GM13976 (cell line): Measurements from ENCODE around the gene NRROS.
A peak's percentile ranks its signal among the peaks of the same experiment; 100 is the strongest.

Source experiments
- DNase-seq: peaks from one replicate; pipeline ENCODE4 v3.0.0; 2012; ENCODE audit warnings: low spot score
- CTCF ChIP-seq: IDR thresholded peaks from 2 replicates; pipeline ENCODE4 v1.5.1; 2012; ENCODE audit warnings: borderline replicate concordance, mild to moderate bottlenecking; ENCODE audit not compliant: insufficient read depth; ENCODE audit errors: extremely low read depth, missing control alignments, control extremely low read depth
- in situ Hi-C: fragments of 300-500 bp; cut with MboI; formaldehyde crosslinking; loops from one replicate; pipeline ENCODE4 v1.12.0; 2022; ENCODE audit warnings: low sequenced_read_pairs, mixed read lengths, inconsistent platforms; ENCODE audit not compliant: unreplicated experiment

NRROS gene

DNA sequence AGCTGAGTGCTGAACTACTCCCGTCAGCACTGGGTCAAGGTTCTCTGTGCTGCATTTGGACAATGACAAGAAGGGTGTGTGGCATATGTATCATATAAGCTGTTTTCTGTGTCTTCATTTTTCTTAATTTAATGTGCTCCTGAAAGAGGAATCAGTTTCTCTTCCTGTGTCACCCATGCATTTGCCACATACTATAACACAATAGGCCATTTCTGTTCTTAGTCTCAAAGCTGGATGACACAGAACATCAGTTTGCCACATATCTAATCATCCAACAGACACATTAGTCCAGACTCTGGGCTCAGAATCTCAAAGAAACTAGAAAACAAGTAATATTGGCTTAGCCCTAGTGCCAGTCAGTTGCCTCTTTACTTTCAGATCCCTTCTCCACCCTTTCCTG, 38.4 kb downstream of the NRROS start:
- TF ChIP-seq CTCF = no peak
- no peak for DNase-seq
- in situ Hi-C loops = no loop called here

DNA sequence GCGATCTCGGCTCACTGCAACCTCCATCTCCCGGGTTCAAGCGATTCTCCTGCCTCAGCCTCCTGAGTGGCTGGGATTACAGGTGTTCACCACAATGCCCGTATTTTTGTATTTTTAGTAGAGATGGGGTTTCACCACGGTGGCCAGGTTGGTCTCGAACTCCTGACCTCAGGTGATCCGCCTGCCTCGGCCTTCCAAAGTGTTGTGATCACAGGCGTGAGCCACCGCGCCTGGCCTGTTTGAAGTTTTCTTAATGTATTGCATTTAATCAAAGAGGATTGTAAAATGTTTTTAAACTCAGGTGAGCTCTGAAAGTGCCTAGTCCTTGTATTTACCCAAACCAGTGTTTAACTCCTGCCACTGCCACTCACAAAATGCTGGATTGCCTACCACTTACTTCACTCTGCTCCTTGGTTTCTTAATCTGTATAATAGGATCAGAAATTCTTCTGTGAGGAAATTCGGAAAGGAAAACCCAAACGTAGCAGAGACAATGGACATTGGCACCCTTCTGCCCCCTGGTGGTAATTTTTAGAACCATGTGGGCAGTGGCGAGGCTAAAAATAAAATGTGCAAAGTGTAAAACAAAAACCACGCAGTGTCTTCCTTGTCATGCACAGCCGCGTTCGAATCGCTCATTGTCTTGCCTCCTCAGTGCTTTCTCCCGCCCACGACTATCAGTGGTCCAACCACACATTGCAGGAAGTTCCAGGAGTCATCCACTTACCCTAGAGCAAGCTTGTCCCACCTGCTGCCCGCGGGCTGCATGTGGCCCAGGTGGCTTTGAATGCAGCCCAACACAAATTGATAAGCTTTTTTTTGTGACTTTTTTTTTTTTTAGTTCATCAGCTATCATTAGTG, 45.3 kb downstream of the NRROS start:
- TF ChIP-seq CTCF = peak; percentile 73
- peak; percentile 84 for DNase-seq

DNA sequence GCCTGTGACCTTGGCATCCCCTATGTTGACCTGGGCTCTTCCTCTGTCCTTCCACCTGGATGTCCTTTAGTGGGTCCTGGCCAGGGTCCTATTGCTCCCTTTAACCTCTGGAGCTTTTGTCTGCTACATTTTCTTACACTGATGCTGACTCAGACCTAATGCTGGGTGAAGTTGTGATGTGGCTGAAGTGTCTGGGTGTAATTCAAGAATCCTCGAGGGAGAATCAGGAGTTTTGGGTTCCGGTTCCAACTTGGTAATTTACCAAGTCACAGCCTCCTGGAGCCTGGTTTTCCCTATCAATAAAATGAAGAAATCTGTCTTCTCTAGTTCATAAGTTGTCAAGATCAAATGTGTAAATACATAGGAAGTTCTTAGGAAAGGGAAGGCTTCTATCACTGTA, 46.9 kb downstream of the NRROS start:
- no peak for DNase-seq
- in situ Hi-C loops = loop anchor here (10.0 kb wide), 1 partner anchor 82 kb away; no protein-coding TSS in a partner anchor
- TF ChIP-seq CTCF = no peak

More for the DNA sequence above, 45.3 kb downstream of the NRROS start:
- in situ Hi-C loops = loop anchor here (10.0 kb wide), 1 partner anchor 80 kb away; no protein-coding TSS in a partner anchor

- no peak for DNase-seq
- no peak for TF ChIP-seq CTCF
- in situ Hi-C loops = loop anchor here (10.0 kb wide), 1 partner anchor 84 kb away; no protein-coding TSS in a partner anchor
These were observed 48.9 kb downstream of the NRROS start for GRCh38 chr3:196688349-196688748.

- no peak for TF ChIP-seq CTCF
- in situ Hi-C loops = loop anchor here (10.0 kb wide), 1 partner anchor 85 kb away; no protein-coding TSS in a partner anchor
- no peak for DNase-seq
These were observed 50.6 kb downstream of the NRROS start for GRCh38 chr3:196689941-196690660.

- TF ChIP-seq CTCF = no peak
- no peak for DNase-seq
- in situ Hi-C loops = no loop called here
These were observed 51.9 kb downstream of the NRROS start for GRCh38 chr3:196691386-196691785.
